DOHH2 (cell line): Measurements from ENCODE around the gene REEP1.

ENCODE experiments used
- H3F3A ChIP-seq: fragments of 200-600 bp; sonication (generic), shearing (Covaris generic); 2 replicates; pipeline ENCODE4 v1.6.0; 2016; ENCODE audit warnings: antibody characterized with exemption, mild to moderate bottlenecking; ENCODE audit not compliant: control insufficient read depth, insufficient read depth
- H3K27ac ChIP-seq: fragments of 200-600 bp; sonication (generic); 2 replicates; pipeline ENCODE4 v1.5.1; 2014; ENCODE audit warnings: low read depth, mild to moderate bottlenecking, low read length, moderate library complexity
- H3K27me3 ChIP-seq: fragments of 200-600 bp; sonication (generic); 2 replicates; pipeline ENCODE4 v1.6.1; 2014; ENCODE audit warnings: mild to moderate bottlenecking, low read length, mixed read lengths; ENCODE audit not compliant: control insufficient read depth
- H3K36me3 ChIP-seq: fragments of 200-600 bp; sonication (generic); 2 replicates; pipeline ENCODE4 v1.6.1; 2014; ENCODE audit warnings: mild to moderate bottlenecking, low read length, moderate library complexity, mixed read lengths; ENCODE audit not compliant: control insufficient read depth
- H3K4me1 ChIP-seq: fragments of 200-600 bp; sonication (generic); 2 replicates; pipeline ENCODE4 v1.6.1; 2014; ENCODE audit warnings: mild to moderate bottlenecking, low read length, mixed read lengths; ENCODE audit not compliant: control insufficient read depth
- H3K4me2 ChIP-seq: fragments of 200-600 bp; sonication (generic); 2 replicates; pipeline ENCODE4 v1.6.0; 2014; ENCODE audit warnings: mild to moderate bottlenecking, low read length, moderate library complexity
- H3K4me3 ChIP-seq: fragments of 200-600 bp; sonication (generic); 2 replicates; pipeline ENCODE4 v1.5.1; 2014; ENCODE audit warnings: mild to moderate bottlenecking, low read length, mixed read lengths
- H3K79me2 ChIP-seq: fragments of 200-600 bp; sonication (generic); 2 replicates; pipeline ENCODE4 v1.6.1; 2014; ENCODE audit warnings: mild to moderate bottlenecking, low read length, mixed read lengths; ENCODE audit not compliant: control insufficient read depth
- H3K9me2 ChIP-seq: fragments of 200-600 bp; sonication (generic); replicated peaks from 2 replicates; pipeline ENCODE4 v1.6.1; 2014; ENCODE audit warnings: mild to moderate bottlenecking, low read length, mixed read lengths; ENCODE audit not compliant: control insufficient read depth
- H3K9me3 ChIP-seq: fragments of 200-600 bp; sonication (generic); 2 replicates; pipeline ENCODE4 v1.6.1; 2014; ENCODE audit warnings: antibody characterized with exemption, low read length, mixed read lengths; ENCODE audit not compliant: control insufficient read depth, insufficient read depth
- H4K20me1 ChIP-seq: fragments of 200-600 bp; sonication (generic); 2 replicates; pipeline ENCODE4 v1.6.0; 2014; ENCODE audit warnings: low read depth, mild to moderate bottlenecking, antibody characterized with exemption, low read length, moderate library complexity; ENCODE audit not compliant: control insufficient read depth, insufficient read depth
- CTCF ChIP-seq: fragments of 200-600 bp; sonication (generic); IDR thresholded peaks from one replicate; pipeline ENCODE4 v1.5.1; 2014; ENCODE audit warnings: antibody characterized with exemption, mild to moderate bottlenecking, low read depth, low read length; ENCODE audit not compliant: poor library complexity, severe bottlenecking
- EZH2phosphoT487 ChIP-seq: fragments of 200-600 bp; sonication (generic); IDR thresholded peaks from 2 replicates; pipeline ENCODE4 v1.6.1; 2017; ENCODE audit warnings: borderline replicate concordance, mild to moderate bottlenecking, antibody characterized with exemption, low read length, moderate library complexity, mixed read lengths

Gene REEP1

GRCh38 chr2:86314125-86314524, 23.3 kb downstream of the REEP1 start:
- Histone ChIP-seq H3K4me2 (no peak overlapping the region), H3K79me2 (no peaks in the 10 kb centered on the region), H3K9me3 (no peaks in the 10 kb centered on the region), H4K20me1 (no peaks in the 10 kb centered on the region), H3F3A (no peaks in the 10 kb centered on the region), H3K36me3 (no peaks in the 10 kb centered on the region), H3K4me1 (no peaks in the 10 kb centered on the region), H3K4me3 (no peak overlapping the region), H3K9me2 (no peaks in the 10 kb centered on the region), H3K27ac (no peak overlapping the region), H3K27me3 (no peaks in the 10 kb centered on the region; the same call in 1 of the 2 replicates)
- TF ChIP-seq EZH2phosphoT487 (no peak), CTCF (no peak)

- Histone ChIP-seq H3F3A (no peaks in the 10 kb centered on the region), H3K4me1 (no peaks in the 10 kb centered on the region), H3K27me3 (no peaks in the 10 kb centered on the region; the same call in 1 of the 2 replicates), H3K79me2 (no peaks in the 10 kb centered on the region), H3K9me2 (no peaks in the 10 kb centered on the region), H3K36me3 (no peaks in the 10 kb centered on the region), H4K20me1 (no peaks in the 10 kb centered on the region), H3K4me3 (no peak overlapping the region), H3K4me2 (no peak overlapping the region), H3K9me3 (no peaks in the 10 kb centered on the region), H3K27ac (no peak overlapping the region)
- TF ChIP-seq EZH2phosphoT487, result no peak
- no peak for TF ChIP-seq CTCF
Observed at GRCh38 chr2:86313341-86313740, 24.1 kb downstream of the REEP1 start.

GRCh38 chr2:86311879-86312278, 25.5 kb downstream of the REEP1 start:
- Histone ChIP-seq H3K9me3 (no peaks in the 10 kb centered on the region), H3K79me2 (no peaks in the 10 kb centered on the region), H3K27me3 (no peaks in the 10 kb centered on the region; the same call in 1 of the 2 replicates), H3K36me3 (no peaks in the 10 kb centered on the region), H3K4me2 (no peak overlapping the region), H3K9me2 (no peaks in the 10 kb centered on the region), H3F3A (no peaks in the 10 kb centered on the region), H3K4me3 (no peak overlapping the region), H3K27ac (no peak overlapping the region), H3K4me1 (no peaks in the 10 kb centered on the region), H4K20me1 (no peaks in the 10 kb centered on the region)
- TF ChIP-seq CTCF (no peak), EZH2phosphoT487 (no peak)

GRCh38 chr2:86309966-86310365, 27.5 kb downstream of the REEP1 start:
- TF ChIP-seq CTCF, result no peak
- no peak for TF ChIP-seq EZH2phosphoT487
- H3K9me3 ChIP-seq, result no peaks in the 10 kb centered on the region

More at GRCh38 chr2:86309966-86310365, 27.5 kb downstream of the REEP1 start:
- Histone ChIP-seq H3K36me3 (no peaks in the 10 kb centered on the region), H3F3A (no peaks in the 10 kb centered on the region), H4K20me1 (no peaks in the 10 kb centered on the region), H3K9me2 (no peaks in the 10 kb centered on the region), H3K27me3 (peaks cover 5% of the 10 kb centered on the region; the same call in 1 of the 2 replicates), H3K4me3 (no peak overlapping the region), H3K4me2 (no peak overlapping the region), H3K27ac (no peak overlapping the region), H3K79me2 (no peaks in the 10 kb centered on the region), H3K4me1 (no peaks in the 10 kb centered on the region)
